ENCODE measurements around the gene DGCR2. TPM values are rescaled to one million over a fixed set of nuclear protein-coding genes. Genes with fewer than 3 reads are reported as not detected.

DGCR2 gene
- total RNA-seq, 1 donor from 2014 or later = 68.7 TPM

DNA sequence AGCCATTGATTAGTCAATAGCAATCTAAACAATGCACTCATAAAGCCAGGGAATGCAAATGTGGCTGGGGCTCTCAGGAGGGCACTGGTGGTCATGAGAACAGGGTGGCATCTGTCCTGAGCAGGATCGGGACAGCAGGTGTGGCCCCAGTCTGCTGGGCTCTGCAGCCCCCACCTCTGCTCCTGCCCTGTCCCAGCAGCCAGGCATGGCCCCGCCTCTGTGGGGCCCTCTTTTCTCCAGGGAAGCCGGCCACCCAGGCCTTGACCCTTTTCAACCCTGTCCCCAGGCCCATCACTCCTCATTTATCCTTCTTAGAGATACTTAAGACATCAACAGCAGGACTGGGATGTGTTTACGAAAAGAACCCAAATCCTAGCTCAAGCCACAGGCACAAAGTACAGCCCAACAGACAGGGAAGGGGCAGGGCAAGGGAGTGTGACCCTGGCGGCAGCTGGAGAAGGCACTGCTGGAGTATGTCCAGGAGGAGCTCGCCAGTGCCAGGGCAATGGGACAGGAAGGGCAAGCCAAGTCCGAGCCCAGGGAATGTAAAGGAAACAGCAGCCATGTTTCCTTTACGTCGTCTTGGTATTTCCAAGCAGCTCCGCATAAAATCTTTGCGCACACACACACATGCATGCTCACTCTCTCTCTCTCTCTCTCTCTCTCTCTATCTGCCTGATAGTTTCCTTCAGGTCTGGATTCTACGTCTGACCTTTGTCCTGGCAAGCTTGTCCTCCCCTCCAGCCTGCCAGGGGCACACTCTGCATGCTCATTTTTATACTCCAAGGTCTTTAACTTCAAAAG lies 59.9 kb downstream of the DGCR2 start:
- peaks cover 7% of the 10 kb centered on the region for H3K9me3 Mint-ChIP-seq (ENCODE audit: unreplicated experiment)
- H3K36me3 Mint-ChIP-seq (ENCODE audit: unreplicated experiment) = peaks cover 4% of the 10 kb centered on the region
- H3K27ac Mint-ChIP-seq (ENCODE audit: unreplicated experiment) = no peak overlapping the region
- no peak for DNase-seq
- H3K27me3 Mint-ChIP-seq (ENCODE audit: unreplicated experiment) = peaks cover 13% of the 10 kb centered on the region
- TF ChIP-seq, protein P1, sequence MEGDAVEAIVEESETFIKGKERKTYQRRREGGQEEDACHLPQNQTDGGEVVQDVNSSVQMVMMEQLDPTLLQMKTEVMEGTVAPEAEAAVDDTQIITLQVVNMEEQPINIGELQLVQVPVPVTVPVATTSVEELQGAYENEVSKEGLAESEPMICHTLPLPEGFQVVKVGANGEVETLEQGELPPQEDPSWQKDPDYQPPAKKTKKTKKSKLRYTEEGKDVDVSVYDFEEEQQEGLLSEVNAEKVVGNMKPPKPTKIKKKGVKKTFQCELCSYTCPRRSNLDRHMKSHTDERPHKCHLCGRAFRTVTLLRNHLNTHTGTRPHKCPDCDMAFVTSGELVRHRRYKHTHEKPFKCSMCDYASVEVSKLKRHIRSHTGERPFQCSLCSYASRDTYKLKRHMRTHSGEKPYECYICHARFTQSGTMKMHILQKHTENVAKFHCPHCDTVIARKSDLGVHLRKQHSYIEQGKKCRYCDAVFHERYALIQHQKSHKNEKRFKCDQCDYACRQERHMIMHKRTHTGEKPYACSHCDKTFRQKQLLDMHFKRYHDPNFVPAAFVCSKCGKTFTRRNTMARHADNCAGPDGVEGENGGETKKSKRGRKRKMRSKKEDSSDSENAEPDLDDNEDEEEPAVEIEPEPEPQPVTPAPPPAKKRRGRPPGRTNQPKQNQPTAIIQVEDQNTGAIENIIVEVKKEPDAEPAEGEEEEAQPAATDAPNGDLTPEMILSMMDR (IDR thresholded peaks at IDR 0.05; ENCODE audit: partially characterized antibody, unreplicated experiment) = no peak
- H3K4me3 Mint-ChIP-seq (ENCODE audit: unreplicated experiment) = no peak overlapping the region
- H3K4me1 Mint-ChIP-seq (ENCODE audit: low read depth, unreplicated experiment) = peaks cover 2% of the 10 kb centered on the region

DNA sequence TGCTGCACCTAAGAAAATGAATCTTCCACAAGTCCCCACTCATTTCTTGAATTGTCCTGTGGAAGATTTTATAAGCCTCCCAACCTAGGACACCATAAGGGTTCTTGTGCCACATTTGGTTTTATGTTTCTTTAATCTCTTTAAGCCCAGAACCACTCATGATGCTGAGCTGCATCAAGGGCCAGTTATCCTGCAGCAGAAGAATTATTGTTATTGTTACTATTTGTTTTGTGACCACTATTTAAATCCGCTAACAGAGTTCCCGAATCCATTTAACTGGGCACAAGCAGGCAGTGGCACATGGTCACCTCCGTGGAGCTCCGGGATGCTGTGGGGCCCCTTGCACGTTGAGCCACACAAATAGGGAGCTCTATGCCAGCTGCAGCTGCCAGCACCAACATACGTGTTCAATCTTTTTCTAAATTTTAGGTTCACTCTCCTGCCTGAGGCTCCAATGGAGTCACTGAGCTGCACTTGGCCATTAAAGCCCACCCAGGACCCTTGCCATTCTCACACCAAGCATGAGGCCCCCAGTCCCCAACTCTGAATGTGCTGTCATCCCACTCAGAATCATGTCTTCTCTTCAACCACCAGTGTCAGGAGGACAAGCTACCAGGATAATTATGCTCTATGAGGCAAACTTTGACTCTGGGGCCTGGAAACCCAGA lies 60.6 kb downstream of the DGCR2 start:
- peaks cover 15% of the 10 kb centered on the region for H3K27me3 Mint-ChIP-seq (ENCODE audit: unreplicated experiment)
- no peak overlapping the region for H3K4me3 Mint-ChIP-seq (ENCODE audit: unreplicated experiment)
- TF ChIP-seq, protein P1 (IDR thresholded peaks at IDR 0.05; ENCODE audit: partially characterized antibody, unreplicated experiment) = no peak
- peaks cover 4% of the 10 kb centered on the region for H3K36me3 Mint-ChIP-seq (ENCODE audit: unreplicated experiment)
- peaks cover 7% of the 10 kb centered on the region for H3K9me3 Mint-ChIP-seq (ENCODE audit: unreplicated experiment)
- DNase-seq = no peak
- no peak overlapping the region for H3K27ac Mint-ChIP-seq (ENCODE audit: unreplicated experiment)
- peaks cover 2% of the 10 kb centered on the region for H3K4me1 Mint-ChIP-seq (ENCODE audit: low read depth, unreplicated experiment)

DNA sequence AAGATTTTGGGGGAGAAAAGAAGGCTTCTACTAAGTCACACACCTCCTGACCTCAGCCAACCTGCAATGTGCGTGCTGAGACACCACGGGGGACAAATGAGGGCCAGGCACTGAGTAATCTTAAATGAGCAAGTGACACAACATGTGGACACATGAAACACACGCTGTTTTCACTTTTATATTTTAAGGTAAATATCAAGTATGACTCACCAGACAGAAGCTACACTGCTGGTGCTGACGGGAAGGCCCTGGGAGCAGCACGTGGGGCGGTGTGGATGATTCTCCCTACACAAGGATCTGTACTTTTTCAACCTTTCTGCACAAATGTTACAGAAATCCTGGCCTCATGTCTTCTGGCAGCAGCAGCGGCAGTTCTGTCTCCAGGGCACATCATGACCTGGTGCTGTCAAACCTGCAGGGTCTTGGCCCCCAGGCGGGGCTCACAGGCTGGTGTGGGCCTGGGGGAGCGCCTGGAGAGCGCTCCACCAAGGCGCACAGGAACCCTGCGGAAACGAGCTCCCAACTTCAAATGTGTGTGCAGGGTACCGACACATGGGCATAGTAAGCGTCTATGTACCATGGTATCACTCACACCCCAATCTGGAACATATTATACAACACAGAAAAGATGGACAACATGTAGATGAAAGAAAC lies 61.7 kb downstream of the DGCR2 start:
- Mint-ChIP-seq H3K4me1 (ENCODE audit: low read depth, unreplicated experiment) (peaks cover 2% of the 10 kb centered on the region), H3K36me3 (ENCODE audit: unreplicated experiment) (peaks cover 4% of the 10 kb centered on the region), H3K9me3 (ENCODE audit: unreplicated experiment) (peaks cover 7% of the 10 kb centered on the region), H3K27me3 (ENCODE audit: unreplicated experiment) (peaks cover 15% of the 10 kb centered on the region), H3K4me3 (ENCODE audit: unreplicated experiment) (no peak overlapping the region), H3K27ac (ENCODE audit: unreplicated experiment) (peak overlapping the region; percentile 12)
- TF ChIP-seq, protein P1 (IDR thresholded peaks at IDR 0.05; ENCODE audit: partially characterized antibody, unreplicated experiment) = no peak
- no peak for DNase-seq

DNA sequence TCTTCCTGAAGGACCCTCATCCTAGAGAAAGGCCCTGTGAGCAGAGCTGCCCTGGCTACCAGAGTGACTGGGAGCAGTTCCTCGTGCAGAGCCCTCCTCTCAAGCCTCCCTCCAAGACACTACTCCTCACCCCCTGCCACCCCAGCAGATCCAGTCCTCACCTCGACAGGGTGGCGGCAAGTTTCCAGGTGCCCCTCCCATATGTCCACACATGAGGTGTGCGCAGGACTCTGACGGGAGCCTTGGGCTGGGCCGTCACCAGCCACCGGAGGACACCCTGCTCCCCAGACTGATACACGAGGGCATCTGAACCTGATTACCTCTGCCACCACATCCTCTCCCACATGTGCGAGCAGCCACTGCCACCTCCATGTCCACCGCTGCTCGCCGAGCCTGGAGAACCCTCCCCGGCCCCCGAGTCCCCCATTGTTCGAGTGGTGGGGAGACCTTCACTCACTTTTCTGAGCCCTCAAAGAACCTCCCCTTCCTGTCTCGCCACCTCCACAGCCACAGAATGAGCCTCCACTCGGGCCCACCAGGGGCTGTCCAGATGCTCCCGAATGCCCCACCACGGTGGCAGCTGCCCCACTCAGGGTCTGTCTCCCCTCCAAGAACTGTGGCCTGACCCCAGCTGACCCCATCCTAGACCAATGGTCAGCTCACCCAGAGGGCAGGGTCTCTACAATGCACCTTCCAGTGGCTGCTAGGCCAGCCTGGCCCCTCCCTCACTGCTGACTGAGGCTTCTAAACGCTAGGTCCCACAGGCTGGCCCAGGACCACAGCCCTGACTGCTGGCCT lies 62.5 kb downstream of the DGCR2 start:
- Mint-ChIP-seq H3K27me3 (ENCODE audit: unreplicated experiment) (peaks cover 15% of the 10 kb centered on the region), H3K36me3 (ENCODE audit: unreplicated experiment) (peaks cover 4% of the 10 kb centered on the region), H3K4me3 (ENCODE audit: unreplicated experiment) (no peak overlapping the region), H3K27ac (ENCODE audit: unreplicated experiment) (peak overlapping the region; percentile 12), H3K4me1 (ENCODE audit: low read depth, unreplicated experiment) (peaks cover 2% of the 10 kb centered on the region), H3K9me3 (ENCODE audit: unreplicated experiment) (peaks cover 7% of the 10 kb centered on the region)
- DNase-seq = no peak
- TF ChIP-seq, protein P1 (IDR thresholded peaks at IDR 0.05; ENCODE audit: partially characterized antibody, unreplicated experiment) = no peak

Measured in glutamatergic neuron (in vitro differentiated cells).